ENCODE measurements around the gene ZC3H14. TPM values are rescaled to one million over a fixed set of nuclear protein-coding genes. Genes with fewer than 3 reads are reported as not detected.

ZC3H14 gene
- total and polyA plus RNA-seq, 11 donors = 27.6 to 62.7 (median 42.7) TPM

GRCh38 chr14:88550078-88550477 is 12.8 kb upstream of the ZC3H14 start:
- no peak for TF ChIP-seq CTCF (IDR thresholded peaks at IDR 0.05)
- TF ChIP-seq POLR2A (IDR thresholded peaks at IDR 0.05) = no peak
- peaks cover 9 to 60% (median 40%) of the 10 kb centered on the region in 12 donors for H3K4me1 ChIP-seq
- intact Hi-C loops (cut with DNase I) = loop anchor here in 3 of 10 donors (2.0 to 10.0 kb wide), 4 partner anchors 57 to 605 kb away; partner anchors contain the start of genes SPATA7 (in 2 of the 3) and GALC (in 1 of the 3)
- H3K36me3 ChIP-seq = peaks cover 0 to 52% (median 18%) of the 10 kb centered on the region in 9 donors
- no peak for DNase-seq
- ATAC-seq = no peak
- WGBS, 4 donors = 85 to 93% (median 93%) methylated on average over 15 of the region's 15 CpGs
- peaks cover 0 to 42% (median 0%) of the 10 kb centered on the region in 9 donors for H3K27me3 ChIP-seq
- peak overlapping the region in 1 of 12 donors; percentile 77 for H3K27ac ChIP-seq
- H3K9me3 ChIP-seq = no peaks in the 10 kb centered on the region
- peak overlapping the region in 1 of 12 donors; percentile 83 for H3K4me3 ChIP-seq

GRCh38 chr14:88551094-88551870 is 11.6 kb upstream of the ZC3H14 start:
- H3K36me3 ChIP-seq = peaks cover 0 to 40% (median 16%) of the 10 kb centered on the region in 9 donors
- peaks cover 11 to 70% (median 47%) of the 10 kb centered on the region in 12 donors for H3K4me1 ChIP-seq
- H3K9me3 ChIP-seq = no peaks in the 10 kb centered on the region
- ATAC-seq = peak; percentile 81 to 87 (median 84)
- peak overlapping the region; percentile 38 to 91 (median 74) for H3K4me3 ChIP-seq
- 6 to 14% (median 8%) methylated on average over 30 to 50 of the region's 50 CpGs for WGBS, 4 donors
- peaks cover 0 to 54% (median 0%) of the 10 kb centered on the region in 9 donors for H3K27me3 ChIP-seq
- DNase-seq = peak; percentile 81 to 86 (median 83)
- TF ChIP-seq POLR2A (IDR thresholded peaks at IDR 0.05) (peak in 1 of 2 donors; percentile 29), CTCF (IDR thresholded peaks at IDR 0.05) (peak in 9 of 12 donors; percentile 24 to 58 (median 42))
- H3K27ac ChIP-seq = peak overlapping the region in 11 of 12 donors; percentile 54 to 85 (median 77)
- intact Hi-C loops (cut with DNase I) = loop anchor here in 3 of 10 donors (2.0 to 10.0 kb wide), 4 partner anchors 58 to 606 kb away; partner anchors contain the start of genes SPATA7 (in 2 of the 3) and GALC (in 1 of the 3)

GRCh38 chr14:88551980-88552431 is 10.8 kb upstream of the ZC3H14 start:
- intact Hi-C loops (cut with DNase I) = loop anchor here in 5 of 10 donors (2.0 to 10.0 kb wide), 4 partner anchors 59 to 607 kb away; partner anchors contain the start of genes SPATA7 (in 2 of the 5) and GALC (in 1 of the 5)
- ATAC-seq = peak; percentile 8 to 36 (median 24)

More at GRCh38 chr14:88551980-88552431, 10.8 kb upstream of the ZC3H14 start:
- peak in 2 of 5 donors; percentile 38 to 42 for DNase-seq
- Histone ChIP-seq H3K36me3 (peaks cover 0 to 35% (median 16%) of the 10 kb centered on the region in 9 donors), H3K27ac (peak overlapping the region in 11 of 12 donors; percentile 54 to 85 (median 77)), H3K4me3 (peak overlapping the region; percentile 38 to 91 (median 74)), H3K9me3 (no peaks in the 10 kb centered on the region), H3K27me3 (peaks cover 0 to 60% (median 0%) of the 10 kb centered on the region in 9 donors), H3K4me1 (peaks cover 11 to 73% (median 48%) of the 10 kb centered on the region in 12 donors)
- WGBS, 4 donors = 1 to 3% (median 2%) methylated on average over 19 to 23 of the region's 23 CpGs
- TF ChIP-seq CTCF (IDR thresholded peaks at IDR 0.05) (no peak), POLR2A (IDR thresholded peaks at IDR 0.05) (no peak)

Measured in heart left ventricle (tissue), 16 donors.